Superior temporal gyrus (tissue), 1 donor: ENCODE results near the gene CC2D1A.

ENCODE experiments used
- DNase-seq: peaks from one replicate; pipeline ENCODE4 v3.0.0-alpha.2; 2016; ENCODE audit errors: extremely low spot score

Gene CC2D1A

DNA sequence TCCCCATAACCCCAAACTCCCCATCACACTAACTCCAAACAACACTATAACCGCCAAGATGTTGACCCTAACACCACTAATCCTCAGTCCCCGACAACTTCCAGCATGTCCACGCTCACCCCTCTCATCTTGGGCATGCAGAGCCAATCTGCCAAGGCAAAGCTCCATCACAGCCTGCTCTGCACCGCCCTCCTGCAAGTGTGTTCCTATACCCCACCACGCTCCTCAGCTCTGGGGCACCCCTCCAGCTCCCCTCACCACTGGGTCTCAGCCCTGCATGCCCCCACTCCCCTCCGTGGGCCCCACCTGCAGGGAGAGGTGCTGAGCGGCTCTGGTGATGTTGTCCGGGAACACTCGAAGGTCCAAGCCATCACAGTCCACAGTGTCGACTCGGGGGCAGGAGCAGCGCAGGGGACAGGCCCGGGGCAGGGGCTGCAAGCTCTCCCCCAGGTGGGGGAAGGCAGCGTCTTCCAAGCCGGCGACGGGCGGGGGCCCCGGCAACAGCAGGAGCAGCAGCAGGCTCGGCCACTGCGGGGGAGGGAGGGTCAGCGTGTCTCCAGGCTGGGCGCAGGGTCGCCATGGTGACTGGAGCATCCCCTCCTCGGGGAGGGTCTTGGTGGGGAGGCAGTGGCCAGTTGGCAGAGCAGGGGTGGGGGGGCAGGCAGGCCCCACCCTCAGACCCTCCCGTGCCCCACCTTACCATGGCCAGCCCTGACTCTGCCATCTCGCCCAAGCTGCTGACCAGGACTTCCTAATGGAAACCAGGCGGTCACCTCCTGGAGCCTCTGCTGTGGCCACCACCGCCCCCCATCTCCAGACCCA lies 31.7 kb downstream of the CC2D1A start:
- DNase-seq: no peak

DNA sequence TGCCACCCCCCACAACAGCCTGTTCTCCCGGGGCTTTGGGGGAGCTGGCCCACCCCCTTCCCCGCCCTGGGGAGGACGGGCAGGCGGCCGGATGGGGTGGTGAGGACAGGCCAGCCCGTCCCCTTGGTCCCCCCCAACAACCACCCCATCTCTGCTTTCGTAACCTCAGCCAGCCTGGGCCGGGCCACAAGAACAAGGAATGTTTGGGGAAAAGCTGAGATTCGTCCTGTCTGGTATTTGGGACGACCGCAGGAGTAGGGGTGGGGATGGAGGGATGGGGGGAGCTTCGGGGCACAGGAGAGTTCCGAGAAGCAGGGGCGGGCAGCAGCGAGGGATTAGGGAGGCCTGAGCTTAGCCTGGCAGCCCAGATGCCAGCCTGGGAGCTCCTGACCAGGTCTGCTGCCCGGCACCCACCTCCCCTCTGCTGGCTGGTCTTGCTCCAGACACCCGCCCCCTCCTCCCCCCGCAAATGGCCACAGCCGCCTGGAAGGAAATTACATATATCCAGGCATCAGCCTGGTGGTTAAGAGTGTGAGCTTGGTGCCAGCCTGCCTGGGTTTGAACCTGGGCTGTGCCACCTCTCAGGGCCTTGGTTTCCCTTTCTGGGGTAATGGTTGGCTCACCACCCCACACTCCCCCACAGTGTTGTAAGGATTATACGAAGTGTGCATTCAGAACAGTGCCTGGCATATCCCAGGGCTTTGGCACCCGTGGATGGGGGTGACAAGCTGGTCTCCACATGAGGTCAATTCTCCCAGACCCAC lies 32.5 kb downstream of the CC2D1A start, which contains the start of gene PODNL1:
PODNL1 (minus strand) TSS at position 117 of the 764 bp plus-strand sequence. CDS start 236 bp downstream, outside the sequence.
- DNase-seq: no peak

GRCh38 chr19:13942023-13942684 lies 36.2 kb downstream of the CC2D1A start:
- DNase-seq: no peak

- DNase-seq: no peak
Observed at GRCh38 chr19:13946414-13946813, 40.4 kb downstream of the CC2D1A start.

GRCh38 chr19:13951043-13951442 lies 45.0 kb downstream of the CC2D1A start:
- DNase-seq: no peak

GRCh38 chr19:13951799-13952153 lies 45.8 kb downstream of the CC2D1A start:
- DNase-seq: no peak

DNA sequence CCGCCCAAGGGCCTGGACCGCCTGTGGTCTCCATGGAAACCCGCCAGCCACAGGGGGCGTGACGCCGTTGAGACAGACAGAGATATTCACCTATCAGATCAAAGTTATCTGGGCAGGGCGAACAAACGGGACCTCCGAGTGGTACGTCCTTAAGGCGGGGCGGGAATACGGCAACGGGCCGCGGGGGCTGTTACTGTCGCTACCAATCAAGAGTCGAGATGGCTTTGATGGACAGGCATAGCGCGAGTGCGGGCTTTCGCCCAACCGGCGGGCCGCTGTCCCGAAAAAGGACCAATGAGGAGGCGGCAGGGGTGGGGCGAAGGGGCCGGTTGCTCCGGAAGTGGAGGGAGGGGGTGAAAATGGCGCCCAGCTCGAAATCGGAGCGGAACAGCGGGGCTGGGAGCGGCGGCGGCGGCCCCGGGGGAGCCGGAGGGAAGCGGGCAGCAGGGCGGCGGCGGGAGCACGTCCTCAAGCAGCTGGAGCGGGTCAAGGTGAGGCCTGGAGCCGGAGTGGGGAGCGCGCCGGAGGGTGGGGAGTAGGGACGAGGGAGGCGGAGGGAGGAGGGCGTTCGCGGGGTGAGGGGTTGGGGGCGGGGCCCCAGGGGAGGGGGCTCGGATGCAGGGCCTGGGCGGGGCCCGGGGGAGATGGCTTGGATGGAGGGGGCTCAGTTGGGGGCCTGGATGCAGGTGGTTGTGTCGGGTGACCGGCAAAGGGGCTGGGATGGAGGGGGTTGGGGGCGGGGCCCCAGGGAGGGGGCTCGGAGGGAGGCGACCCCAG lies 46.3 kb downstream of the CC2D1A start, which contains the start of gene DCAF15:
DCAF15 (plus strand) TSS at position 356 of the 777 bp plus-strand sequence; CDS start at position 360, 4 bp downstream.
- DNase-seq: peak; percentile 100

GRCh38 chr19:13952931-13953531 lies 47.0 kb downstream of the CC2D1A start:
- peak; percentile 7 for DNase-seq

DNA sequence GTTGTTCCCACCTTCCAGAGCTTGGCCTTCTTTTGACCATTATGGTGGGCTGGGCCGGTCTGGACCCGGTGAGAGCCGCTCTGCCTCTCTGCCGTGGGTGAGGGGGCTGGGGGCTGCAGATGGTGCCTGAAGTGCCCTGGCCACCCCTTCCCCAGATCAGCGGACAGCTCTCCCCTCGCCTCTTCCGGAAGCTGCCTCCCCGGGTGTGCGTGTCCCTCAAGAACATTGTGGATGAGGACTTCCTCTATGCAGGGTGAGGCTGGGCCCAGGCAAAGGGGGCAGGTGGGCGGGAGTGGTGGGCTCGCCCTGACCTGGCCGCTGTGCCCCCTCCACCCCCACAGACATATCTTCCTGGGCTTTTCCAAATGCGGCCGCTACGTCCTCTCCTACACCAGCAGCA lies 48.2 kb downstream of the CC2D1A start:
- DNase-seq: no peak

DNA sequence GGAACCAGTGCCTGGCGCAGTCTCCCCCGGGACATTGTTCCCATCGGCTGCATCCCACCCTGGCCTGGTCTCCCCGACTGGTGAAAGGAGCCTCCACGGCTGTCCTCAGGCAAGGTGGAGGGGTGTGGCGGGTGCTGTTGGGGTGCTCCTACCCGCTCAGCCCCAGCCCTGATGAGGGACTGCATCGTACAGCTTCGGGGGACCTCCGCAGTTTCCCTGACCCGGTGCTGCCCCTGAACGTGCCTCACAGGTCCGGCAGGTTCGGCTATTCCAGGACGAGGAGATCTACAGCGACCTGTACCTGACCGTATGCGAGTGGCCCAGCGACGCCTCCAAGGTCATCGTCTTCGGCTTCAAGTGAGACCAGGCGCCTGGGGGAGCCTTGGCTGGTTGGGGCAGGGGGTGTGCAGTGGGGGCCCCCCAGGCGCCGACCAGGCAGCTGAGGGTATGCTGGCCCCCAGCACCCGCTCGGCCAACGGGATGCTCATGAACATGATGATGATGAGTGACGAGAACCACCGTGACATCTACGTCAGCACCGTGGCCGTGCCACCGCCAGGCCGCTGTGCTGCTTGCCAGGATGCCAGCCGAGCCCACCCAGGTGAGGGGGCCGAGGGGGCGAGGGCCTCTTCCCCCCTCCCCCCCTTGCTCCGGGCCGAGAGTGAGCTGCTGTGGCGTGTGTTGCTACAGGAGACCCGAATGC lies 49.8 kb downstream of the CC2D1A start:
- no peak for DNase-seq

GRCh38 chr19:13956365-13956744 lies 50.4 kb downstream of the CC2D1A start:
- DNase-seq: no peak

DNA sequence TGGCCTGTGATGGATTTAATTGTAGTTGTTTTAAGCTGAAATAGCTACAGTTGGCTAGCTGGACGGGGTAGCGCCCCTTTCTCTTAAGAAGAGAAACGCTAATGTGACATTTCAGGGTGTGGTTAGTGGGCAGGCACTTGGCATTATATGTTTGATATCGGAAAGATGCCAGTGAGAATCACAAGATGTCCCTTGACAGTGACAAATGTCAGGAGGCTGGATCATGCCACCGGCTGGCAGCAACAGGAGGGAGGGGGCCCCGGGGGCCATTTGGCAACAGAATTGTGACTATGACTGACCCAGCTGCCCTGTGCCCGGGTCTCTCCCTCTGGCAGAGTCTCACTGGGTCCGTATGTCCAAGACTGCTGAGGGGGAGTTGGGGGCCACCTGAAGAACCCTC lies 51.0 kb downstream of the CC2D1A start:
- DNase-seq: no peak

DNA sequence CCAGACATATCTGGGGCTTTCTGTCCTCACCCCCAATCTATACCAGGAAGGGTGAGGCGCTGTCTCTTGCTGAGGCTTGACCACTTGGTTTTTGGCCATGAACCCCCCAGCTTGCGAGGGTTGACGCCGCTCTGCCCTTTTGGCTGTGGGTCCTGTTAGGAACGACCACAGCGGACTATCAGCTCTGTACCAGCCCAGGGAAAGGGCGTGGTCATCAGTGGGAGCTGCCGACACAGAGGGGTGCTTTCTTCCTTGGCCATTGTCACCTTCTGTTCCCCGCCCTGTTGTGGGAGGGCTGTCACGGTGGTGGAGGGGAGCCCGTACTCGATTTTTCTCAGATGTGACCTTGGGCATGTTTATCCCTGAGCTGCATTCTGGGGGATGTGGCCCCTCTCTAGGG lies 52.0 kb downstream of the CC2D1A start:
- no peak for DNase-seq

GRCh38 chr19:13959141-13959961 lies 53.4 kb downstream of the CC2D1A start:
- DNase-seq: no peak

DNA sequence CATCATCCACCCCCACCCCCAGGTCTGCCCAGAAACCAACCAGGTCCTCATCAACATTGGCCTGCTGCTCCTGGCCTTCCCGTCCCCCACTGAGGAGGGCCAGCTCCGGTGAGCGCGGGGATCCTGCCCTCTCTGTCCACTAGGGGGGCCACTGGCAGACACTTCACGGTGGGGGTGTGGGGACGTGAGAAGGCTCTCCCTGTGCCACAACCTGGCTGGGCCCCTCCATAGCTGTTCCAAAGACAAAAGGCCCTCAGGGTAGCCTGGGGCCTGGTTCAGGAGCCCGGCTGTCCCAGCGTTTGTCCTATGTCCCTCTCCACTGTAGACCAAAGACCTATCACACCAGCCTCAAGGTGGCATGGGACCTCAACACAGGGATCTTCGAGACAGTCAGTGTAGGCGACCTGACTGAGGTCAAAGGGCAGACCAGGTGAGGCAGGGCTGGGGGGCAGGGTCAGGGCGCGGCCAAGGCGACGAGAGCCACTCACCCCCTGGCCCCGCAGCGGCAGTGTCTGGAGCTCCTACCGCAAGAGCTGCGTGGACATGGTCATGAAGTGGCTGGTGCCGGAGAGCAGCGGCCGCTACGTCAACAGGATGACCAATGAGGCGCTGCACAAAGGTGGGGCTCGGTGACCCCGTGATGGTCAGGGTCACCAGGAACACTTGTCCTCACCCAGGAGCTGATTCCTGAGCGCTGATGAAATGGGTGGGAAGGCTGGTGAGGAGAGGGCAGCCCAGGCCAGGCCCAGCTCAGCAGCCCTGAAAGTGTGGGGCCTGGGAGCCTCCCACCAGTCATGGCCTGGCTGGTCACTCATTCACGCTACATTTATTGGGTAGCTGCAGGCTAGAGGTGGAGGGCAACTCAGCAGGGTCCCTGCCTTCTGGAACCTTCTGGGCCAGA lies 54.2 kb downstream of the CC2D1A start:
- no peak for DNase-seq

GRCh38 chr19:13960863-13961784 lies 55.1 kb downstream of the CC2D1A start:
- DNase-seq: no peak
